Stimulated activated naive CD8-positive, alpha-beta T cell treated with anti-CD3 and anti-CD28 coated beads, Interleukin-15, Interleukin-2, amounts not matched to agents 100 U/mL and 50 U/mL, for 24 hours (primary cell): ENCODE results near the gene FAM227B.
"Not testable (repeated sequence)": the region's sequence is repeated elsewhere in the genome, so short reads cannot be mapped to it uniquely, and the experiment has no call there.

Experiments used
- ATAC-seq: fragments of 150-1000 bp; cut with Tn5 transposase; one replicate; pipeline ENCODE4 v1.10.0; 2021
- DNase-seq: peaks from one replicate; pipeline ENCODE4 v3.0.0; 2021

Gene FAM227B

DNA sequence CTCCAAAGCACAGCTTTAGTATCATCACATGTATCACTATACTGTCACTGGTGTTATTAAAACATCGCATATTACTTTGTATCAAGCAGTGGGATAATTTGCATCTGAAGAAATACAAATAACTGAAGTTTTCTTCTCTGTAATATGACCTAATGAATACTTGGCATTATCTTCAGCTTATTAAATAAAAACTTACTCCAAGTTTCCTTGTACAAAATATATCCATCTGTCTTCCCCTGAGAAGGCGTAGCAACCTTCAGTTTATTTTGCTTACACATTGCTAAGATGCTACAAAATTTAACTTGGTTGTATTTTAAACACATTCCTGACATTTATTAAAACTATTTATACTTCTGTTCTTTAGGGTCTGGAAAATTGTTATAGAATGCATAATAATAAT lies 183.9 kb downstream of the FAM227B start:
- DNase-seq (no peak), ATAC-seq (no peak)

DNA sequence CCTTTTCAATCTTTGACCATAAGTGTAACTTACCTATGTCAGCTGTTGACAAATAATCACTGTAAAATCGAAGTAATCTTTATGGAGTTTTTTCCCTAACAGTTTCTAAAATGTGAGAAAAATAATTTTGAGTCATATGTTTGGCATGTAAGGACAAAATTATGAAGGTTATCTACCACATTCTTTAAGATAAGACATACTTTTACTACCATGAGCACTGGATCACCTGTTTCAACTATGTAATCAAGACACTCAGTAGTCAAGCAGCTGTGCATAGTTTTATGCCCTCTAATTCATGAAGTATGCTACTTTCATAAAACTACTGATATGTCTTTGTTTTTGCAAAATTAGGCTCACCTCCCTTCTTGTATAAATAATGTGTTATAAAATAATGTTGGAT lies 185.4 kb downstream of the FAM227B start:
- ATAC-seq (no peak), DNase-seq (no peak)

- ATAC-seq (no peak), DNase-seq (no peak)
These were observed 190.6 kb downstream of the FAM227B start for GRCh38 chr15:49430046-49430445.

DNA sequence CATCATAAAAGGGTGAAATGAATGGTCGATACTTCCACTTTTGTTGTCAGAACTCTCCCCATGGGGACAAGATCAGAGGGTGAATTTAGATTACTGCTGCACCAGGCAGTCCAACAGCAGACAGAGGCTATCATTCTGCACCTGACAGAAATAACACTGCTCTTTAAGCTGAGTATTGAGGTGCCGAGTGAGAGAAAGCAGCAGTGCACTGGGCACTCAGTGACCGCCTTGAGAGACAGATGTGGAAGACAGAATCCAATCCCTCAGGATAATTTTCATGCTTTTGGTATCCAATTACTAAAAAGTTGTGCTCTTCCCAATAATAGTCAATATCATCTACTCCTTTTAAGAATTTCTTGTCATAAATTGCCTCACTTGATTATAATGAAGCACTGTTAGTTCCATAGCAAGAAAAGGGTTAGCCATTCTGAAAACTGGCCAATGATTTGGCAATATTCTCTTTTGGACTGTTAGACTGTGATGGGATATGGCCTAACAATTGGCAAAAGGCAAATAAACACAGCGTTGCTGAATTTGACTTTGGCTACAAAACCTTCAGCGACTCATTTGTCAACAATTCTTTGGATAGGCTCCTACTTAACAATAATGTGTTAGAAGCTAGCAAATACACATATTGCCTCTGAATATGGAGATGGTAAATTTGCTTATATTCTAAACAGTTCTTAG lies 192.1 kb downstream of the FAM227B start:
- no peak for ATAC-seq
- DNase-seq: no peak

GRCh38 chr15:49427372-49427771 lies 193.2 kb downstream of the FAM227B start:
- DNase-seq (no peak), ATAC-seq (no peak)

- DNase-seq (no peak), ATAC-seq (no peak)
These were observed 195.7 kb downstream of the FAM227B start for GRCh38 chr15:49424954-49425353.

- no peak for DNase-seq
- ATAC-seq: no peak
These were observed 196.6 kb downstream of the FAM227B start for GRCh38 chr15:49423901-49424550.

DNA sequence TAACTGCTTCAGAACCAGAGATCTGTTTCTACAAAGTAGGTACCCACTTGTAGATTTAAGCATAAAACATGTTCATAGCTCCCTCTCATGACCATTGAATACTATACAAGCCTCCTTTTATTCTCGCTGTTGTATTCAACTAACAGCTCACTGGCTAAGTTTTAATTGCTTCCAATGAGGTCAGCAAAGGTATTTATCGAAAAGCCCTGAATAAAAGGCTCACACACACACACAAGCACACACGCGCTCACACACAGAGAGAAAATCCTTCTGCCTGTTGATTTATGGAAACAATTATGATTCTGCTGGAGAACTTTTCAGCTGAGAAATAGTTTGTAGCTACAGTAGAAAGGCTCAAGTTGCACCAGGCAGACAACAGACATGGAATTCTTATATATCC lies 197.6 kb downstream of the FAM227B start, which contains the start of gene FGF7:
Gene FGF7, plus strand, starts transcription at position 222 of the 400 bp plus-strand sequence. CDS start 1,056 bp downstream, outside the sequence.
- DNase-seq (no peak), ATAC-seq (no peak)

GRCh38 chr15:49421991-49422390 lies 198.6 kb downstream of the FAM227B start:
- DNase-seq (peak; percentile 6), ATAC-seq (no peak)

DNA sequence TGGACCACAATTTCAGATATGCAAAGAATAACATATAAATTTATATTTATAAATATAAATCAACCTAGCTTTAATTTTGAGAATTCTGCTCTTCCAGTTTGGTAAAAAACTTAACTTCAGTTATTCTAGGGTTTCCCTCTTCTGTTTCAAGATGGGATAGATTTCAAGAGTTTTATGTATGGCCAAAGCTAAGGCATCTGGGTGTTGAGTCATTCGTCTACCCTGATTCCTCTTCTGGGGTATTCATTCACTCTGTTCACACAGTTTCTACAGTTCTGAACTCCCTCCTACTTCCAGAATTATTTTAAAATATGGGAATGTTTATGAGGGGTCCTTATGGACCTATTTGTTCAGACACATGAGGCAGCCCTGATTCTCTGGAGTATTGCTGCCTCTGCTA lies 201.8 kb downstream of the FAM227B start:
- ATAC-seq (no peak), DNase-seq (no peak)

DNA sequence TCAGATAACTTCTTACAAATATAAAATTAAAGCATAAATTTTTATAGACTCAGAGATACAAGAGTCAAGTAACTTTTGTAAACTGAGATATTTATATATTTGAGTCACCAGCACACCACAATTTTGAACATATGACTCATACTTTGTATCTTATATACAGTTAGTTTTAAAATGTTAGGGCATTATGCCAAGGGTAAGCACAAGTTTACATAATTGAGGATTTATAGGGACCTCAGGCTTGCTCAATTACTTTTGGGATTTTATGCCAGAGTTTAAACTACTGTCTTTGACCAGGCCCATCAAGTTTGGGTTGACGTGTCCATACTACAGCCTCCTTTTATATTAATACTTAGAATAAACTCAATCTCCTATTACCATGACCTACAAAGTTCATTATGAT lies 205.0 kb downstream of the FAM227B start:
- no peak for ATAC-seq
- no peak for DNase-seq

DNA sequence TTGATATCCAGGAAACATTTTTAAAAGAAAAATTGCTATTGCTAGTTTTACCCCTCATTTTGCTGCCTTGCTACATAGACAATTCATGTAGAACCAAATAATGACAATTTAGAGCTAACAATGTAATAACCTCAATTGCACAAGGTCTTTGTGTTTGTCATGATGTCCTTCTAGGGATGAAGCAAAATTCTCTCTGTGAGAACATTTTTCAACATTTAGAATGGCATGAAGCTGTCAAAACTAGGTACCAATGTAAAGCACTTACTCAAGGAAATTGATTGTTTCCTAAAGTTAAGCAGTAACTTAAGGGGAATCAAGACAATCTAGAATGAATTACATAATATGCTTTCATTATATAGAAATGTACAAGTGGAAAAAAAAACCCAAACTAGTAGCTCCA lies 205.5 kb downstream of the FAM227B start:
- DNase-seq (no peak), ATAC-seq (no peak)

DNA sequence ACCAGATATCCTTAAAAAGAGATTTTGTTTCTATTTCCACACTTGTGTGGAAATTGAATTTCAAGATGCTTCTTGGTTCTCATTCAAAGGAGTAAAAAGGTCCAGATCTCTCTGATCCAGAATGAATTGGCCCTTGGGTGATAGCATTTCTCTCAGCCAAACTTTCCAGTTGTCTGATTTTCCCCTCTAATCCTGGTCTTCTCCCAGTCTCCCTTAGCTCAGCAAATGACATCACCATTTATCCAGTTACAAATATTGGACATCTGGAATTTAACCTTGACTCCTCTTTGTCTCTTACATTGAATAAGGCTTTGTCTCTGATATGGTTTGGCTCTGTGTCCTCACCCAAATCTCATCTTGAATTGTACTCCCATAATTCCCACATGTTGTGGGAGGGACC lies 207.8 kb downstream of the FAM227B start:
- ATAC-seq (no peak), DNase-seq (no peak)

DNA sequence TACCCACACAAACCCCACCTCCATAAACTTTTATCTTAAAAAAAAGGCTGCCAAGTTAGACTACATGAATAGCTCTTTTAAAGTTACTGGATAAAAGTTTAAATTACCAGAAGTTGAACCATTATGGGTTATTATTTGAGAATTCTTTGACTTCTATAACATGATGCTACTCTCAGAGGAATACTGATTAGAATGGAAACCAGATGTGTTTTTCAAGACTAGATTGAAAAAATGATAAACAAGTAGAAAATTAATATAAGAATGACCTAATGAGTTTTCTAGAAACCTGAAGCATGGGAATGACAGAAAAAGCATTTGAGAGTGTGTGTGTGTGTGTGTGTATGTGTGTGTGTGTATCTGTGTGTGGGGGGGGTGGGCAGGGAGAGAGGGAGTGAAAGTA lies 210.0 kb downstream of the FAM227B start:
- ATAC-seq: no peak
- no peak for DNase-seq

GRCh38 chr15:49406352-49407118 lies 214.1 kb downstream of the FAM227B start:
- no peak for DNase-seq
- ATAC-seq: no peak

DNA sequence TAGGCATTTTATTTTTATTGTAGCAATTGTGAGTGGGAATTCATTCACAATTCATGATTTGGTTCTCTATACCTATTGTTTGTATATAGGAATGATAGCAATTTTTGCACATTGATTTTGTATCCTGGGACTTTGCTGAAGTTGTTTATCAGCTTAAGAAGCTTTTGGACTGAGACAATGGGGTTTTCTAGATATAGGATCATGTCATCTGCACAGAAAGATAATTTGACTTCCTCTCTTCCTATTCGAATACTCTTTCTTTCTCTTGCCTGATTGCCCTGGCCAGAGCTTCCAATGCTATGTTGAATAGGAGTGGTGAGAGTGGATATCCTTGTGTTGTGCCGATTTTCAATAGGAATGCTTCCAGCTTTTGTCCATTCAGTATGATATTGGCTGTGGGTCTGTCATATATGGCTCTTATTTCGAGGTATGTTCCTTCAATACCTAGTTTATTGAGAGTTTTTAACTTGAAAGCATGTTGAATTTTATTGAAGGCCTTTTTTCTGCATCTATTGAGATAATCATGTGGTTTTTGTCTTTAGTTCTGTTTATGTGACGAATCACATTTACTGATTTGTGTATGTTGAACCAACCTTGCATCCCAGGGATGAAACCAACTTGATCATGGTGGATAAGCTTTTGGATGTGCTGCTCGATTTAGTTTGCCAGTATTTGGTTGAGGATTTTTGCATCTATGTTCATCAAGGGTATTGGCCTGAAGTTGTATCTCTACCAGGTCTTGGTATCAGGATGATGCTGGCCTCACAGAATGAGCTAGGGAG lies 217.9 kb downstream of the FAM227B start:
- not testable (repeated sequence) for ATAC-seq, DNase-seq

- no peak for DNase-seq
These were observed 233.1 kb downstream of the FAM227B start for GRCh38 chr15:49387471-49387870.

GRCh38 chr15:49383266-49383665 lies 237.4 kb downstream of the FAM227B start:
- DNase-seq (no peak), ATAC-seq (no peak)

More at GRCh38 chr15:49387471-49387870, 233.1 kb downstream of the FAM227B start:
- ATAC-seq: no peak

GRCh38 chr15:49382394-49382793 lies 238.2 kb downstream of the FAM227B start:
- no peak for DNase-seq

DNA sequence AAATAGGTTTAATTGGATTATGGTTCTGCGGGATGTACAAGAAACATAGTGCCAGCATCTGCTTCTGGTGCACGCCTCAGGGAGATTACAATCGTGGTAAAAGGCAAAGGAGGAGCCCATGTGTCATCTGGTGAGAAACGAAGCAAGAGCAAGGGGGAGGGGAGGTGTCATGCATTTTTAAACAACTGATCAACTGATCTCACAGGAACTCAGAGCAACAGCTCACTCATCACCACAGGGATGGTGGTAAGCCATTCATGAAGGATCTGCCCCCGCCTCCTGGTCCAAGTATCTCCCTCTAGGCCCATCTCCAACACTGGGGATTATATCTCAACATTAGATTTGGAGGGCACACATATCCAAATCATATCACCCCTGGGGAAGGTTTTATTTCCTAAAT lies 239.7 kb downstream of the FAM227B start:
- no peak for ATAC-seq
- DNase-seq: no peak

More at GRCh38 chr15:49382394-49382793, 238.2 kb downstream of the FAM227B start:
- ATAC-seq: no peak

DNA sequence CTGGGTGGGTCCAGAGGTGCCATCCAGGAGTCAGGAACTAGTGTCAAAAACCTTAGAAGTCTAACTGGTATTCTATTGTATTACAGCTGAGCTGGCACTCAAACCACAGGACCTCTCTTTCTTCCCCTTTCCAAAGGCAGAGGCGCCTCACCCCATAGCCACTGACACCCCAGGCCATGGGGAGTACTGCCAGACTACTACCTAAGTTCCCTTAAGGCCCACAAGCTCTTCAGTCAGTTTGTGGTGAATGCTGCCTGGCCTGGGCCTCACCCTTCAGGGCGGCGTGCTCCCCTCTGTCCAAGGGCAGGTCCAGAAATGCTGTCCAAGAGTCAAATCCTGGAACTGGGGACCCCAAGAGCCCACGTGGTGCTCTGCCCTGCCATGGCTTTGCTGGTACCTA lies 240.6 kb downstream of the FAM227B start:
- ATAC-seq (no peak), DNase-seq (no peak)

- ATAC-seq (no peak), DNase-seq (no peak)
These were observed 248.3 kb downstream of the FAM227B start for GRCh38 chr15:49372366-49372765.
